Tibial nerve (tissue), 4 donors: ENCODE data around the gene EPB41L4A. TPM values are rescaled to one million over a fixed set of nuclear protein-coding genes. Genes with fewer than 3 reads are reported as not detected.

Source experiments
- DNase-seq, 2 donors: peaks; one replicate each; pipeline ENCODE4 v3.0.0-alpha.2; 2019; ENCODE audit warnings: low spot score in 2 of 2
- H3K27ac ChIP-seq, 4 donors: fragments of 200-600 bp; sonication (generic) in 3 of 4; one replicate each; pipeline ENCODE4 v1.5.1; 2017 to 2019; ENCODE audit warnings: mild to moderate bottlenecking in 1 of 4
- H3K27me3 ChIP-seq, 2 donors: fragments of 200-600 bp; sonication (generic) in 1 of 2; one replicate each; pipeline versions ENCODE4 v1.5.1 to v1.6.0; 2017 to 2019
- H3K36me3 ChIP-seq, 3 donors: fragments of 200-600 bp; sonication (generic); one replicate each; pipeline ENCODE4 v1.5.1; 2018 to 2019
- H3K4me1 ChIP-seq, 4 donors: fragments of 200-600 bp; sonication (generic) in 3 of 4; one replicate each; pipeline ENCODE4 v1.5.1; 2017 to 2019
- H3K4me3 ChIP-seq, 4 donors: fragments of 200-600 bp; sonication (generic) in 3 of 4; one replicate each; pipeline ENCODE4 v1.5.1; 2017 to 2019; ENCODE audit warnings: mild to moderate bottlenecking in 1 of 4, moderate library complexity in 1 of 4
- H3K9me3 ChIP-seq, 4 donors: fragments of 200-600 bp; sonication (generic) in 3 of 4; one replicate each; pipeline ENCODE4 v1.5.1; 2017 to 2019
- CTCF ChIP-seq, 5 experiments: fragments of 200-600 bp in 3 of 5; fragments of 450-650 bp in 2 of 5; sonication (generic) in 3 of 5; IDR thresholded peaks; one replicate each; pipeline ENCODE4 v1.5.1; 2016 to 2019; ENCODE audit warnings: antibody characterized with exemption in 5 of 5, mild to moderate bottlenecking in 3 of 5, moderate library complexity in 2 of 5
- EP300 ChIP-seq, 2 donors: sonication (generic); formaldehyde crosslinking; IDR thresholded peaks; one replicate each; pipeline ENCODE4 v1.6.1; 2017; ENCODE audit warnings: antibody characterized with exemption in 2 of 2, mild to moderate bottlenecking in 1 of 2
- POLR2A ChIP-seq, 2 donors: fragments of 450-650 bp; IDR thresholded peaks; one replicate each; pipeline ENCODE4 v1.6.1; 2017; ENCODE audit warnings: antibody characterized with exemption in 2 of 2, mild to moderate bottlenecking in 2 of 2, moderate library complexity in 2 of 2
- WGBS, 2 donors: methylation state at CpG; one replicate each; pipeline ENCODE4 v1.1.5; 2018; 5-methylcytosine and 5-hydroxymethylcytosine counted together
- total RNA-seq, 4 donors: library from RNA; depleted of rRNA; stranded (reverse); fragments of >200 nt; gene quantifications; one replicate each; pipeline ENCODE4 v1.1.0, GENCODE V29; 2016

EPB41L4A gene
- total RNA-seq, 4 donors from 2014 or later, result 10.6 to 38.1 (median 14.4) TPM

GRCh38 chr5:112189391-112189790 lies 229.7 kb downstream of the EPB41L4A start:
- Histone ChIP-seq H3K27ac (no peak overlapping the region), H3K4me1 (no peaks in the 10 kb centered on the region), H3K36me3 (peaks cover 0 to 11% (median 0%) of the 10 kb centered on the region in 3 donors), H3K4me3 (no peak overlapping the region), H3K9me3 (no peaks in the 10 kb centered on the region), H3K27me3 (no peaks in the 10 kb centered on the region)
- TF ChIP-seq CTCF (IDR thresholded peaks at IDR 0.05), result no peak
- no peak for TF ChIP-seq POLR2A (IDR thresholded peaks at IDR 0.05)
- no peak for TF ChIP-seq EP300 (IDR thresholded peaks at IDR 0.05)
- 52 to 56% methylated on average over 4 of the region's 4 CpGs for WGBS, 2 donors
- DNase-seq, result no peak

GRCh38 chr5:112186401-112186990 lies 232.6 kb downstream of the EPB41L4A start:
- no peak overlapping the region for H3K4me3 ChIP-seq
- H3K36me3 ChIP-seq, result peaks cover 0 to 10% (median 0%) of the 10 kb centered on the region in 3 donors
- peak in 1 of 2 donors; percentile 27 for DNase-seq
- no peak for TF ChIP-seq POLR2A (IDR thresholded peaks at IDR 0.05)
- TF ChIP-seq CTCF (IDR thresholded peaks at IDR 0.05), result peak in 4 of 5 experiments; percentile 23 to 41 (median 36)
- H3K4me1 ChIP-seq, result no peaks in the 10 kb centered on the region
- no peaks in the 10 kb centered on the region for H3K9me3 ChIP-seq
- H3K27ac ChIP-seq, result no peak overlapping the region
- no peaks in the 10 kb centered on the region for H3K27me3 ChIP-seq
- 67 to 74% methylated on average over 4 of the region's 4 CpGs for WGBS, 2 donors

- Histone ChIP-seq H3K27ac (no peak overlapping the region), H3K27me3 (no peaks in the 10 kb centered on the region), H3K4me1 (no peaks in the 10 kb centered on the region), H3K4me3 (no peak overlapping the region), H3K9me3 (no peaks in the 10 kb centered on the region), H3K36me3 (peaks cover 0 to 14% (median 0%) of the 10 kb centered on the region in 3 donors)
- 79 to 81% methylated on average over 8 of the region's 8 CpGs for WGBS, 2 donors
- TF ChIP-seq EP300 (IDR thresholded peaks at IDR 0.05) (no peak), CTCF (IDR thresholded peaks at IDR 0.05) (no peak), POLR2A (IDR thresholded peaks at IDR 0.05) (no peak)
- no peak for DNase-seq
These were observed 235.2 kb downstream of the EPB41L4A start for GRCh38 chr5:112183874-112184273.

GRCh38 chr5:112183103-112183711 lies 235.9 kb downstream of the EPB41L4A start:
- DNase-seq, result no peak
- TF ChIP-seq POLR2A (IDR thresholded peaks at IDR 0.05) (no peak), CTCF (IDR thresholded peaks at IDR 0.05) (no peak)

GRCh38 chr5:112179290-112179689 lies 239.8 kb downstream of the EPB41L4A start:
- 51 to 54% methylated on average over 1 of the region's 1 CpG for WGBS, 2 donors
- TF ChIP-seq EP300 (IDR thresholded peaks at IDR 0.05) (no peak), POLR2A (IDR thresholded peaks at IDR 0.05) (no peak), CTCF (IDR thresholded peaks at IDR 0.05) (no peak)

More at GRCh38 chr5:112183103-112183711, 235.9 kb downstream of the EPB41L4A start:
- Histone ChIP-seq H3K9me3 (no peaks in the 10 kb centered on the region), H3K4me1 (no peaks in the 10 kb centered on the region), H3K27ac (no peak overlapping the region), H3K36me3 (peaks cover 0 to 14% (median 0%) of the 10 kb centered on the region in 3 donors), H3K4me3 (no peak overlapping the region), H3K27me3 (no peaks in the 10 kb centered on the region)
- WGBS, 2 donors, result 52 to 54% methylated on average over 8 of the region's 8 CpGs

More at GRCh38 chr5:112179290-112179689, 239.8 kb downstream of the EPB41L4A start:
- peaks cover 0 to 7% (median 0%) of the 10 kb centered on the region in 4 donors for H3K4me1 ChIP-seq
- H3K27ac ChIP-seq, result no peak overlapping the region
- no peaks in the 10 kb centered on the region for H3K9me3 ChIP-seq
- peaks cover 0 to 14% (median 0%) of the 10 kb centered on the region in 3 donors for H3K36me3 ChIP-seq
- H3K4me3 ChIP-seq, result no peak overlapping the region
- DNase-seq, result no peak
- no peaks in the 10 kb centered on the region for H3K27me3 ChIP-seq
